ENCODE data around the gene SLC15A3. TPM values are rescaled to one million over a fixed set of nuclear protein-coding genes. Genes with fewer than 3 reads are reported as not detected.
A peak's percentile ranks its signal among the peaks of the same experiment; 100 is the strongest.
"Not testable (repeated sequence)": the region's sequence is repeated elsewhere in the genome, so short reads cannot be mapped to it uniquely, and the experiment has no call there.

Gene SLC15A3
- total RNA-seq, 1 donor from 2014 or later = 23.1 TPM

GRCh38 chr11:60912223-60912850 lies 39.6 kb downstream of the SLC15A3 start:
- H3K36me3 ChIP-seq = no peaks in the 10 kb centered on the region
- TF ChIP-seq POLR2A (IDR thresholded peaks at IDR 0.05) = no peak
- TF ChIP-seq CTCF (IDR thresholded peaks at IDR 0.05) = no peak
- no peak for TF ChIP-seq POLR2AphosphoS5 (IDR thresholded peaks at IDR 0.05; ENCODE audit: insufficient read depth in 1 of 2, low read depth in 1 of 2)
- H3K4me1 ChIP-seq = peaks cover 32% of the 10 kb centered on the region
- no peak overlapping the region for H3K4me3 ChIP-seq
- intact Hi-C loops (cut with DNase I) = no loop called here
- peak overlapping the region; percentile 93 for H3K27ac ChIP-seq
- no peaks in the 10 kb centered on the region for H3K9me3 ChIP-seq
- no peak for DNase-seq (ENCODE audit: extremely low spot score in 2 of 2)
- H3K27me3 ChIP-seq = no peaks in the 10 kb centered on the region

- Histone ChIP-seq H3K4me1 (peaks cover 24% of the 10 kb centered on the region), H3K4me3 (no peak overlapping the region), H3K9me3 (no peaks in the 10 kb centered on the region), H3K36me3 (no peaks in the 10 kb centered on the region), H3K27ac (no peak overlapping the region), H3K27me3 (no peaks in the 10 kb centered on the region)
- DNase-seq (ENCODE audit: extremely low spot score in 2 of 2) = no peak
- TF ChIP-seq CTCF (IDR thresholded peaks at IDR 0.05) (no peak), POLR2AphosphoS5 (IDR thresholded peaks at IDR 0.05; ENCODE audit: insufficient read depth in 1 of 2, low read depth in 1 of 2) (no peak), POLR2A (IDR thresholded peaks at IDR 0.05) (no peak)
- intact Hi-C loops (cut with DNase I) = no loop called here
Observed at GRCh38 chr11:60910711-60911380, 41.1 kb downstream of the SLC15A3 start.

- Histone ChIP-seq H3K4me3 (no peak overlapping the region), H3K9me3 (no peaks in the 10 kb centered on the region), H3K27me3 (no peaks in the 10 kb centered on the region), H3K27ac (no peak overlapping the region), H3K4me1 (peaks cover 24% of the 10 kb centered on the region), H3K36me3 (no peaks in the 10 kb centered on the region)
- no peak for DNase-seq (ENCODE audit: extremely low spot score in 2 of 2)
- intact Hi-C loops (cut with DNase I) = no loop called here
- TF ChIP-seq CTCF (IDR thresholded peaks at IDR 0.05) (no peak), POLR2A (IDR thresholded peaks at IDR 0.05) (no peak), POLR2AphosphoS5 (IDR thresholded peaks at IDR 0.05; ENCODE audit: insufficient read depth in 1 of 2, low read depth in 1 of 2) (no peak)
Observed at GRCh38 chr11:60910281-60910687, 41.7 kb downstream of the SLC15A3 start.

GRCh38 chr11:60909680-60910280 lies 42.2 kb downstream of the SLC15A3 start:
- DNase-seq (ENCODE audit: extremely low spot score in 2 of 2) = not testable (repeated sequence)
- intact Hi-C loops (cut with DNase I) = loop anchor here (5.0 to 10.0 kb wide), 2 partner anchors 67 to 1705 kb away; partner anchors contain the start of genes CCDC86, EML3 and ROM1

GRCh38 chr11:60908803-60909202 lies 43.2 kb downstream of the SLC15A3 start:
- H3K4me1 ChIP-seq = peaks cover 38% of the 10 kb centered on the region
- no peak for TF ChIP-seq POLR2A (IDR thresholded peaks at IDR 0.05)
- no peak for TF ChIP-seq CTCF (IDR thresholded peaks at IDR 0.05)
- no peak for TF ChIP-seq POLR2AphosphoS5 (IDR thresholded peaks at IDR 0.05; ENCODE audit: insufficient read depth in 1 of 2, low read depth in 1 of 2)
- H3K27me3 ChIP-seq = no peaks in the 10 kb centered on the region
- no peaks in the 10 kb centered on the region for H3K9me3 ChIP-seq
- H3K27ac ChIP-seq = no peak overlapping the region
- intact Hi-C loops (cut with DNase I) = loop anchor here (5.0 to 10.0 kb wide), 2 partner anchors 67 to 1706 kb away; partner anchors contain the start of genes CCDC86, EML3 and ROM1
- no peak for DNase-seq (ENCODE audit: extremely low spot score in 2 of 2)
- no peaks in the 10 kb centered on the region for H3K36me3 ChIP-seq
- H3K4me3 ChIP-seq = no peak overlapping the region

More at GRCh38 chr11:60909680-60910280, 42.2 kb downstream of the SLC15A3 start:
- not testable (repeated sequence) for H3K36me3 ChIP-seq, H3K9me3 ChIP-seq, H3K27me3 ChIP-seq, H3K27ac ChIP-seq, H3K4me3 ChIP-seq
- H3K4me1 ChIP-seq = peaks cover 28% of the 10 kb centered on the region
